IMR-90 (cell line): ENCODE results near the gene ALDH2. TPM values are rescaled to one million over a fixed set of nuclear protein-coding genes. Genes with fewer than 3 reads are reported as not detected.

ENCODE experiments used
- ATAC-seq: fragments of 200-7000 bp; cut with Tn5 transposase; 2 replicates; pipeline ENCODE4 v1.9.1; 2020; ENCODE audit warnings: low read depth, mild to moderate bottlenecking, moderate library complexity
- BruUV-seq: library from RNA; stranded (reverse); fragments of 400-500 nt; replicated peaks from 2 replicates; lab custom pipeline; 2021; lab: Mats Ljungman, UMichigan
- CTCF ChIA-PET: fragments of 300-600 bp; formaldehyde crosslinking; extraction: SDS; loops from one replicate; lab custom pipeline; 2021; ENCODE audit warnings: antibody characterized with exemption; lab: Yijun Ruan, JAX
- POLR2A ChIA-PET: fragments of 300-600 bp; sonication (Branson Sonifier 250); formaldehyde crosslinking; loops from one replicate; lab custom pipeline; 2022; ENCODE audit warnings: antibody characterized with exemption; ENCODE audit not compliant: unreplicated experiment; lab: Charles Lee
- DNase-seq: peaks from one replicate; pipeline ENCODE4 v3.0.0; 2013
- H2AFZ ChIP-seq: replicated peaks from 2 replicates; pipeline ENCODE3; 2013; ENCODE audit warnings: low read length, mild to moderate bottlenecking; ENCODE audit not compliant: poor library complexity
- H2AK5ac ChIP-seq: 2 replicates; pipeline ENCODE4 v1.6.1; 2013; ENCODE audit warnings: low read depth, low read length, inconsistent platforms
- H2AK9ac ChIP-seq: replicated peaks from 2 replicates; pipeline ENCODE3; 2013; ENCODE audit warnings: mild to moderate bottlenecking, low read depth, low read length, moderate library complexity; ENCODE audit not compliant: poor library complexity
- H2BK120ac ChIP-seq: 2 replicates; pipeline ENCODE4 v1.6.1; 2013; ENCODE audit warnings: low read depth, low read length, inconsistent platforms
- H2BK15ac ChIP-seq: 3 replicates; pipeline ENCODE4 v1.6.1; 2013; ENCODE audit warnings: low read depth, low read length, inconsistent platforms
- H2BK20ac ChIP-seq: 2 replicates; pipeline ENCODE4 v1.6.1; 2013; ENCODE audit warnings: low read depth, mild to moderate bottlenecking, inconsistent platforms, low read length, moderate library complexity
- H2BK5ac ChIP-seq: 2 replicates; pipeline ENCODE4 v1.6.1; 2013; ENCODE audit warnings: mild to moderate bottlenecking, low read depth, low read length, inconsistent platforms; ENCODE audit not compliant: poor library complexity, severe bottlenecking
- H3K14ac ChIP-seq: replicated peaks from 2 replicates; pipeline ENCODE4 v1.6.1; 2013; ENCODE audit warnings: low read depth, low read length, inconsistent platforms
- H3K18ac ChIP-seq: 2 replicates; pipeline ENCODE4 v1.6.1; 2013; ENCODE audit warnings: low read depth, low read length, control low read depth
- H3K23ac ChIP-seq: 2 replicates; pipeline ENCODE4 v1.6.1; 2013; ENCODE audit warnings: low read depth, low read length, inconsistent platforms
- H3K27ac ChIP-seq: 2 replicates; pipeline ENCODE4 v1.5.1; 2013; ENCODE audit warnings: mild to moderate bottlenecking, control low read depth, low read length; ENCODE audit not compliant: insufficient read depth
- H3K27me3 ChIP-seq: 2 replicates; pipeline ENCODE4 v1.6.1; 2013; ENCODE audit warnings: low read length; ENCODE audit not compliant: control insufficient read depth, insufficient read depth
- H3K36me3 ChIP-seq: 2 replicates; pipeline ENCODE4 v1.6.1; 2013; ENCODE audit warnings: low read length, mixed read lengths; ENCODE audit not compliant: control insufficient read depth, insufficient read depth
- H3K4ac ChIP-seq: 2 replicates; pipeline ENCODE4 v1.6.1; 2013; ENCODE audit warnings: low read depth, low read length, inconsistent platforms
- H3K4me1 ChIP-seq: 2 replicates; pipeline ENCODE4 v1.6.1; 2013; ENCODE audit warnings: low read length, mixed read lengths; ENCODE audit not compliant: control insufficient read depth, insufficient read depth
- H3K4me2 ChIP-seq: 2 replicates; pipeline ENCODE4 v1.6.1; 2013; ENCODE audit warnings: low read depth, mild to moderate bottlenecking, control low read depth, low read length, moderate library complexity
- H3K4me3 ChIP-seq: 2 replicates; pipeline ENCODE4 v1.5.1; 2013; ENCODE audit warnings: low read depth, mild to moderate bottlenecking, control low read depth, low read length, moderate library complexity; ENCODE audit not compliant: insufficient read depth
- H3K56ac ChIP-seq: 2 replicates; pipeline ENCODE4 v1.6.1; 2013; ENCODE audit warnings: low read length, inconsistent platforms; ENCODE audit not compliant: insufficient read depth; ENCODE audit errors: extremely low read depth
- H3K79me1 ChIP-seq, 2 experiments: 2 replicates each; pipeline ENCODE4 v1.6.1; 2013; ENCODE audit warnings: low read length in 2 of 2, inconsistent platforms in 1 of 2, low read depth in 1 of 2
- H3K9ac ChIP-seq: 2 replicates; pipeline ENCODE4 v1.6.1; 2013; ENCODE audit warnings: low read depth, low read length, control low read depth
- H3K9me1 ChIP-seq: 2 replicates; pipeline ENCODE4 v1.6.1; 2013; ENCODE audit warnings: low read length, inconsistent platforms; ENCODE audit not compliant: insufficient read depth
- H3K9me3 ChIP-seq: 2 replicates; pipeline ENCODE4 v1.6.1; 2013; ENCODE audit warnings: low read length; ENCODE audit not compliant: control insufficient read depth, insufficient read depth
- H4K20me1 ChIP-seq: 2 replicates; pipeline ENCODE4 v1.6.1; 2013; ENCODE audit warnings: low read length, inconsistent platforms; ENCODE audit not compliant: insufficient read depth
- H4K5ac ChIP-seq: 2 replicates; pipeline ENCODE4 v1.6.1; 2013; ENCODE audit warnings: mild to moderate bottlenecking, low read depth, low read length, control low read depth
- H4K8ac ChIP-seq, 2 experiments: 2 replicates each; pipeline ENCODE4 v1.6.1; 2013; ENCODE audit warnings: low read depth in 2 of 2, low read length in 2 of 2, control low read depth in 1 of 2, inconsistent platforms in 1 of 2
- H4K91ac ChIP-seq: 2 replicates; pipeline ENCODE4 v1.6.1; 2013; ENCODE audit warnings: low read depth, low read length, inconsistent platforms; ENCODE audit not compliant: insufficient read depth
- BHLHE40 ChIP-seq: fragments of 150-350 bp; IDR thresholded peaks from 2 replicates; pipeline ENCODE4 v1.6.1; 2016; ENCODE audit warnings: mild to moderate bottlenecking, low read depth, low read length
- CEBPB ChIP-seq: IDR thresholded peaks from 2 replicates; pipeline ENCODE4 v1.6.1; 2012; ENCODE audit warnings: low read depth, low read length, improper control_type of control experiment
- CHD1 ChIP-seq: IDR thresholded peaks from 2 replicates; pipeline ENCODE4 v1.6.1; 2012; ENCODE audit warnings: low read depth, low read length, improper control_type of control experiment
- FOS ChIP-seq: fragments of 150-350 bp; IDR thresholded peaks from 2 replicates; pipeline ENCODE4 v1.6.1; 2016; ENCODE audit warnings: low read depth, low read length
- MAFK ChIP-seq: IDR thresholded peaks from 2 replicates; pipeline ENCODE4 v1.6.1; 2012; ENCODE audit warnings: low read depth, low read length, improper control_type of control experiment
- MAZ ChIP-seq: IDR thresholded peaks from 2 replicates; pipeline ENCODE4 v1.6.1; 2012; ENCODE audit warnings: low read depth, mild to moderate bottlenecking, low read length, improper control_type of control experiment, moderate library complexity, borderline replicate concordance
- MXI1 ChIP-seq: IDR thresholded peaks from 2 replicates; pipeline ENCODE4 v1.6.1; 2012; ENCODE audit warnings: low read depth, mild to moderate bottlenecking, low read length, moderate library complexity, borderline replicate concordance
- NFE2L2 ChIP-seq: fragments of 150-350 bp; IDR thresholded peaks from 2 replicates; pipeline ENCODE4 v1.6.1; 2016; ENCODE audit warnings: low read depth, mild to moderate bottlenecking, low read length
- POLR2A ChIP-seq: IDR thresholded peaks from 2 replicates; pipeline ENCODE4 v1.6.1; 2012; ENCODE audit warnings: mild to moderate bottlenecking, low read depth, low read length
- RAD21 ChIP-seq: IDR thresholded peaks from 2 replicates; pipeline ENCODE4 v1.6.1; 2012; ENCODE audit warnings: low read length, improper control_type of control experiment
- RCOR1 ChIP-seq: IDR thresholded peaks from 2 replicates; pipeline ENCODE4 v1.6.1; 2012; ENCODE audit warnings: mild to moderate bottlenecking, low read length, improper control_type of control experiment; ENCODE audit not compliant: insufficient replicate concordance
- RFX5 ChIP-seq: IDR thresholded peaks from 2 replicates; pipeline ENCODE4 v1.8.0; 2012; ENCODE audit warnings: low read depth, mild to moderate bottlenecking, low read length, moderate library complexity
- SMC3 ChIP-seq: fragments of 150-350 bp; IDR thresholded peaks from 2 replicates; pipeline ENCODE4 v1.6.1; 2016; ENCODE audit warnings: low read depth, mild to moderate bottlenecking, antibody characterized with exemption, low read length, moderate library complexity
- WGBS, 2 experiments: methylation state at CpG; one replicate each; pipeline versions ENCODE4 v1.1.5 to v1.1.7; 2013; ENCODE audit warnings: missing lambda C conversion rate in 2 of 2; ENCODE audit not compliant: insufficient read length in 1 of 2; ENCODE audit errors: extremely low coverage in 2 of 2; 5-methylcytosine and 5-hydroxymethylcytosine counted together
- dilution Hi-C: fragments of 300-500 bp; cut with HindIII; formaldehyde crosslinking; loops from one replicate; pipeline ENCODE4 v1.14.3; 2018; ENCODE audit warnings: low sequenced_read_pairs; ENCODE audit not compliant: unreplicated experiment
- in situ Hi-C: fragments of 300-500 bp; cut with MboI; formaldehyde crosslinking; loops from 3 replicates; pipeline ENCODE4 v1.14.3; 2019; ENCODE audit warnings: low sequenced_read_pairs, inconsistent platforms, mixed read lengths
- intact Hi-C: fragments of 100-400 bp; cut with micrococcal nuclease; formaldehyde crosslinking; loops from 2 replicates; pipeline ENCODE4 v1.10.0; 2022
- polyA plus RNA-seq, 3 experiments: library from polyadenylated mRNA; depleted of rRNA; stranded (reverse); fragments of >200 nt; gene quantifications; 2 replicates each; pipeline ENCODE4 v1.2.3, GENCODE V29; 2012; ENCODE audit warnings: low replicate concordance in 1 of 3
- total RNA-seq: library from RNA; depleted of rRNA; stranded (reverse); fragments of >200 nt; gene quantifications from 2 replicates; pipeline ENCODE4 v1.2.3, GENCODE V29; 2012
- TF ChIP-seq, protein P1 (sequence below): conservative IDR thresholded peaks from 2 replicates; pipeline ENCODE4 v1.5.1; 2012; ENCODE audit warnings: mild to moderate bottlenecking, low read depth, low read length, improper control_type of control experiment
- TF ChIP-seq, protein P2 (sequence below): fragments of 150-350 bp; IDR thresholded peaks from 2 replicates; pipeline ENCODE4 v1.6.1; 2016; ENCODE audit warnings: low read depth, mild to moderate bottlenecking, low read length, moderate library complexity, borderline replicate concordance
- TF ChIP-seq, protein P3 (sequence below): fragments of 150-350 bp; IDR thresholded peaks from 2 replicates; pipeline ENCODE4 v1.6.1; 2017; ENCODE audit warnings: mild to moderate bottlenecking, antibody characterized with exemption, low read length, low read depth

ALDH2 gene
- total and polyA plus RNA-seq, 2 of the 4 experiments (the other 2 are of a cell fraction) = 16.0 to 41.2 TPM

DNA sequence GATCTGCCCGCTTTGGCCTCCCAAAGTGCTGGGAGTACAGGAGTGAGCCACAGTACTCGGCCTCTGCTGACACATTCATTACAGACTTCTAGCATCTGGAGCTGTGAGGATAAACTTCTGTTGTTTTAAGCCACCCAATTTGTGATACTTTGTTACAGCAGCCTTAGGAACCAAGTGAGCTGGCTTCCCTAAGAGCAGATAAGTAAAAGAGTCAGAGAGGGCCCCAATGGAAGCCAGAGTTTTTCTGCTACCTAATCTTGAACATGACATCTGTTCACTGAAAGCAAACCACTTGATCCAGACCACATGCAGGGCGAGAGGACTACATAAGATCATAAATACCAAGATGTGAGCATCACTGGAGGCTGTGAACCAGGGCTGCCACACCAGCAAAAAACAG lies 71.6 kb downstream of the ALDH2 start:
- ChIA-PET POLR2A (no interaction called here), CTCF (interaction anchor here (0.6 kb wide), 1 partner anchor 524 kb away, joined by 3 read pairs; no protein-coding TSS in a partner anchor)

More for the DNA sequence above, 71.6 kb downstream of the ALDH2 start:
- DNase-seq = no peak
- in situ Hi-C loops = no loop called here
- Histone ChIP-seq H3K79me1 (peaks cover 19 to 21% of the 10 kb centered on the region in 2 experiments), H3K56ac (no peak overlapping the region), H2AK5ac (no peak overlapping the region), H3K27ac (no peak overlapping the region), H4K20me1 (peaks cover 3% of the 10 kb centered on the region; the same call in 1 of the 2 replicates), H3K4ac (no peak overlapping the region), H3K4me1 (no peaks in the 10 kb centered on the region), H2AK9ac (no peak overlapping the region), H3K36me3 (peaks cover 4% of the 10 kb centered on the region; the same call in 1 of the 2 replicates), H4K5ac (no peak overlapping the region), H2BK15ac (no peak overlapping the region), H2BK20ac (no peak overlapping the region), H2BK120ac (no peak overlapping the region), H4K91ac (no peak overlapping the region), H3K23ac (no peak overlapping the region), H3K4me2 (no peak overlapping the region), H3K9ac (no peak overlapping the region), H3K14ac (no peak overlapping the region), H3K27me3 (no peaks in the 10 kb centered on the region), H3K18ac (no peak overlapping the region), H3K9me1 (no peaks in the 10 kb centered on the region), H2BK5ac (no peak overlapping the region), H3K9me3 (no peaks in the 10 kb centered on the region), H4K8ac (no peak overlapping the region), H3K4me3 (no peak overlapping the region), H2AFZ (no peak overlapping the region)
- 100% methylated on average over 1 of the region's 3 CpGs; no CpG with 5 or more reads in 1 of the 2 experiments for WGBS, 2 experiments
- intact Hi-C loops = no loop called here
- TF ChIP-seq POLR2A = no peak
- TF ChIP-seq, protein P1, sequence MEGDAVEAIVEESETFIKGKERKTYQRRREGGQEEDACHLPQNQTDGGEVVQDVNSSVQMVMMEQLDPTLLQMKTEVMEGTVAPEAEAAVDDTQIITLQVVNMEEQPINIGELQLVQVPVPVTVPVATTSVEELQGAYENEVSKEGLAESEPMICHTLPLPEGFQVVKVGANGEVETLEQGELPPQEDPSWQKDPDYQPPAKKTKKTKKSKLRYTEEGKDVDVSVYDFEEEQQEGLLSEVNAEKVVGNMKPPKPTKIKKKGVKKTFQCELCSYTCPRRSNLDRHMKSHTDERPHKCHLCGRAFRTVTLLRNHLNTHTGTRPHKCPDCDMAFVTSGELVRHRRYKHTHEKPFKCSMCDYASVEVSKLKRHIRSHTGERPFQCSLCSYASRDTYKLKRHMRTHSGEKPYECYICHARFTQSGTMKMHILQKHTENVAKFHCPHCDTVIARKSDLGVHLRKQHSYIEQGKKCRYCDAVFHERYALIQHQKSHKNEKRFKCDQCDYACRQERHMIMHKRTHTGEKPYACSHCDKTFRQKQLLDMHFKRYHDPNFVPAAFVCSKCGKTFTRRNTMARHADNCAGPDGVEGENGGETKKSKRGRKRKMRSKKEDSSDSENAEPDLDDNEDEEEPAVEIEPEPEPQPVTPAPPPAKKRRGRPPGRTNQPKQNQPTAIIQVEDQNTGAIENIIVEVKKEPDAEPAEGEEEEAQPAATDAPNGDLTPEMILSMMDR = no peak
- TF ChIP-seq, protein P2, sequence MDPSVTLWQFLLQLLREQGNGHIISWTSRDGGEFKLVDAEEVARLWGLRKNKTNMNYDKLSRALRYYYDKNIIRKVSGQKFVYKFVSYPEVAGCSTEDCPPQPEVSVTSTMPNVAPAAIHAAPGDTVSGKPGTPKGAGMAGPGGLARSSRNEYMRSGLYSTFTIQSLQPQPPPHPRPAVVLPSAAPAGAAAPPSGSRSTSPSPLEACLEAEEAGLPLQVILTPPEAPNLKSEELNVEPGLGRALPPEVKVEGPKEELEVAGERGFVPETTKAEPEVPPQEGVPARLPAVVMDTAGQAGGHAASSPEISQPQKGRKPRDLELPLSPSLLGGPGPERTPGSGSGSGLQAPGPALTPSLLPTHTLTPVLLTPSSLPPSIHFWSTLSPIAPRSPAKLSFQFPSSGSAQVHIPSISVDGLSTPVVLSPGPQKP = no peak
- no peak for TF ChIP-seq RCOR1
- no peak for TF ChIP-seq MXI1
- TF ChIP-seq, protein P3, sequence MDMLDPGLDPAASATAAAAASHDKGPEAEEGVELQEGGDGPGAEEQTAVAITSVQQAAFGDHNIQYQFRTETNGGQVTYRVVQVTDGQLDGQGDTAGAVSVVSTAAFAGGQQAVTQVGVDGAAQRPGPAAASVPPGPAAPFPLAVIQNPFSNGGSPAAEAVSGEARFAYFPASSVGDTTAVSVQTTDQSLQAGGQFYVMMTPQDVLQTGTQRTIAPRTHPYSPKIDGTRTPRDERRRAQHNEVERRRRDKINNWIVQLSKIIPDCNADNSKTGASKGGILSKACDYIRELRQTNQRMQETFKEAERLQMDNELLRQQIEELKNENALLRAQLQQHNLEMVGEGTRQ = no peak
- no peak for TF ChIP-seq MAFK
- TF ChIP-seq RFX5 = no peak
- TF ChIP-seq FOS = no peak
- TF ChIP-seq SMC3 = no peak
- TF ChIP-seq NFE2L2 = no peak
- TF ChIP-seq CHD1 = no peak
- TF ChIP-seq RAD21 = no peak
- no peak for TF ChIP-seq CEBPB
- no peak for TF ChIP-seq MAZ
- no peak for TF ChIP-seq BHLHE40
- no peak for ATAC-seq
- no TSS peak for BruUV-seq
- dilution Hi-C loops = no loop called here
